ENCODE measurements around the gene ZBTB11.

DNA sequence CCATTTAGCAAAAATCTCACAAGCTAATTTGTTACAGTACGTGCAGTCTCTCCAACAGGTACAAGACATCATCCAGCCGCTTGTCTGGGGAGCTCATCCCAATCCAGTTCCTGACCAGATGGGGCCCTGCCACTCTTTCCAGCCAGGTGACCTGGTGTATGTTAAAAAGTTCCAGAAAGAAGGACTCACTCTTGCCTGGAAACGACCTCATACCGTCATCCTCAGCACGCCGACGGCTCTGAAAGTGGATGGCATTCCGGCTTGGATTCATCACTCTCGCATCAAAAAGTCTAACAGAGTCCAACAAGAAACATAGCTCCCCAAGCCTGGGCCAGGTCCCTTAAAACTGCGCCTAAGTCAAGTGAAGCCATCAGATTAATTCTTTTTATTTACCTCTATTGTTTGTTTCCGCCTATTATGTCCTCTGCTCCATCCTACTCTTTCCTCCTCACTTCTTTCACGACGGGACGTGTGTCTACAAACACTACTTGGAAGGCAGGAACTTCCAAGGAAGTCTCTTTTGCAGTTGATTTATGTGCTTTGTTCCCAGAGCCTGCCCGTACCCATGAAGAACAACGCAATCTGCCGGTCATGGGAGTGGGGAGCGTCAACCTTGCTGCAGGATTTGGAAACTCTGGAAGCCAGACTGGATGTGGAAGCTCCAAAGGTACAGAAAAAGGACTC is 37.5 kb downstream of the ZBTB11 start:
- TF ChIP-seq POLR2A (IDR thresholded peaks at IDR 0.05; ENCODE audit: low read depth, low read length) (no peak), JUN (IDR thresholded peaks at IDR 0.05; ENCODE audit: borderline replicate concordance, insufficient read depth, insufficient read length, low read depth) (no peak), FOS (IDR thresholded peaks at IDR 0.05; ENCODE audit: borderline replicate concordance, insufficient read depth, low read length) (no peak)
- TF ChIP-seq, protein P1, sequence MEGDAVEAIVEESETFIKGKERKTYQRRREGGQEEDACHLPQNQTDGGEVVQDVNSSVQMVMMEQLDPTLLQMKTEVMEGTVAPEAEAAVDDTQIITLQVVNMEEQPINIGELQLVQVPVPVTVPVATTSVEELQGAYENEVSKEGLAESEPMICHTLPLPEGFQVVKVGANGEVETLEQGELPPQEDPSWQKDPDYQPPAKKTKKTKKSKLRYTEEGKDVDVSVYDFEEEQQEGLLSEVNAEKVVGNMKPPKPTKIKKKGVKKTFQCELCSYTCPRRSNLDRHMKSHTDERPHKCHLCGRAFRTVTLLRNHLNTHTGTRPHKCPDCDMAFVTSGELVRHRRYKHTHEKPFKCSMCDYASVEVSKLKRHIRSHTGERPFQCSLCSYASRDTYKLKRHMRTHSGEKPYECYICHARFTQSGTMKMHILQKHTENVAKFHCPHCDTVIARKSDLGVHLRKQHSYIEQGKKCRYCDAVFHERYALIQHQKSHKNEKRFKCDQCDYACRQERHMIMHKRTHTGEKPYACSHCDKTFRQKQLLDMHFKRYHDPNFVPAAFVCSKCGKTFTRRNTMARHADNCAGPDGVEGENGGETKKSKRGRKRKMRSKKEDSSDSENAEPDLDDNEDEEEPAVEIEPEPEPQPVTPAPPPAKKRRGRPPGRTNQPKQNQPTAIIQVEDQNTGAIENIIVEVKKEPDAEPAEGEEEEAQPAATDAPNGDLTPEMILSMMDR (IDR thresholded peaks at IDR 0.05; ENCODE audit: extremely low read depth in 1 of 2, insufficient read depth in 1 of 2, low read depth in 1 of 2, low read length in 2 of 2), result no peak

Data from endothelial cell of umbilical vein (primary cell).